ENCODE data around the gene DPCD.

GRCh38 chr10:101588879-101589278 lies 758 bp downstream of the DPCD start:
- TF ChIP-seq CTCF (IDR thresholded peaks at IDR 0.05) (no peak), POLR2A (IDR thresholded peaks at IDR 0.05) (no peak)
